GM19395 (cell line): ENCODE results near the gene KCNK7.
"Not testable (repeated sequence)": the region's sequence is repeated elsewhere in the genome, so short reads cannot be mapped to it uniquely, and the experiment has no call there.

Experiments used
- ATAC-seq: cut with Tn5 transposase; IDR thresholded peaks from one replicate; pipeline ENCODE4 v1.9.1; 2021; ENCODE audit warnings: mild to moderate bottlenecking, moderate library complexity; ENCODE audit not compliant: unreplicated experiment

The KCNK7 gene

GRCh38 chr11:65595543-65596281, at the start of gene KCNK7:
Gene KCNK7 (minus strand): TSS chr11:65595800. CDS start chr11:65595772, 28 bp downstream.
- no peak for ATAC-seq

- no peak for ATAC-seq
Observed at GRCh38 chr11:65644837-65645236, 49.2 kb upstream of the KCNK7 start.

GRCh38 chr11:65643971-65644370, 48.4 kb upstream of the KCNK7 start:
- ATAC-seq, result no peak

GRCh38 chr11:65642014-65642671, 46.5 kb upstream of the KCNK7 start:
- ATAC-seq, result no peak

GRCh38 chr11:65641297-65642013, 45.9 kb upstream of the KCNK7 start:
- ATAC-seq, result no peak

- ATAC-seq, result no peak
Observed at GRCh38 chr11:65640483-65641296, 45.1 kb upstream of the KCNK7 start.

- no peak for ATAC-seq
Observed at GRCh38 chr11:65639623-65640482, 44.3 kb upstream of the KCNK7 start.

- not testable (repeated sequence) for ATAC-seq
Observed at GRCh38 chr11:65639228-65639597, 43.6 kb upstream of the KCNK7 start.

GRCh38 chr11:65637794-65638419, 42.3 kb upstream of the KCNK7 start, which contains the start of gene SIPA1:
Gene SIPA1 (plus strand): TSS chr11:65638101. CDS start chr11:65640922, 2,821 bp downstream.
- ATAC-seq, result peak; percentile 44

GRCh38 chr11:65637032-65637557, 41.5 kb upstream of the KCNK7 start:
- ATAC-seq, result no peak

- no peak for ATAC-seq
Observed at GRCh38 chr11:65636108-65637031, 40.8 kb upstream of the KCNK7 start.

- ATAC-seq, result no peak
Observed at GRCh38 chr11:65634905-65635731, 39.5 kb upstream of the KCNK7 start.

- no peak for ATAC-seq
Observed at GRCh38 chr11:65634440-65634839, 38.8 kb upstream of the KCNK7 start.

- ATAC-seq, result no peak
Observed at GRCh38 chr11:65634109-65634436, 38.5 kb upstream of the KCNK7 start.

- no peak for ATAC-seq
Observed at GRCh38 chr11:65633390-65634108, 37.9 kb upstream of the KCNK7 start.

GRCh38 chr11:65630215-65630614, 34.6 kb upstream of the KCNK7 start:
- ATAC-seq, result no peak

GRCh38 chr11:65629579-65629978, 34.0 kb upstream of the KCNK7 start:
- no peak for ATAC-seq
